Measurements from ENCODE around the gene SDF4. TPM values are rescaled to one million over a fixed set of nuclear protein-coding genes. Genes with fewer than 3 reads are reported as not detected.

Gene SDF4
- total and polyA plus RNA-seq, 2 of the 13 experiments (the other 11 are each of a cell fraction or from before 2014, with no cell fraction given) = 80.8 to 107 TPM

DNA sequence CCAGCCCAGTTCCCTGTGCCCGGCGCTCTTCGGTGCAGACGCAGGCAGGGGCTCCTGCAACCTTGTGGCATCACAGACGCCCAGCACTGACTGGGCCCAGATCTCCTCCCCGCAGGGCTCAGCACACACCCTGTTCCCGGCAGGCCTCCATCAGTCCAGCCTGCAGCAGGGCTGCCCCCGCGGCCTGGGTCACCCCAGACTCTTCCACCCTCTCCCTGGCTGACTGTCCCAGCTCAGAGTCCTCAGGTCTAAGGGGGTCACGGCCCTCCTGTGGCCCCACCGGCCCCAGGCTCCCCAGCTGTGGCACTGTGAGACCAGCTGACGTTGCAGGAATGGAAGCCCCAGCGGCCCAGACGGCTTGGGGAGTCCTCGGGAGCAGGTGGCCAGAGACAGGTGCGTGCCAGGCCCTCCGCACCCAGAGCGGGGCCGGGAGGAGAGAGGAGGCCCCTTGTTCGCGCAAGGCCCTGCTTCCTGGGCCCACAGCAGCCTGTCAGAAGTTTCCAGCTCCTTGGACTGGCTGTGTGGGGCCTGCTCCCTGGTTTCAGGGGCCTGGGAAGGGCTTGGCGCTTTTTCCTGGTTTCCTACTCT is 4.5 kb upstream of the SDF4 start (continued):
- TF ChIP-seq, protein P1, sequence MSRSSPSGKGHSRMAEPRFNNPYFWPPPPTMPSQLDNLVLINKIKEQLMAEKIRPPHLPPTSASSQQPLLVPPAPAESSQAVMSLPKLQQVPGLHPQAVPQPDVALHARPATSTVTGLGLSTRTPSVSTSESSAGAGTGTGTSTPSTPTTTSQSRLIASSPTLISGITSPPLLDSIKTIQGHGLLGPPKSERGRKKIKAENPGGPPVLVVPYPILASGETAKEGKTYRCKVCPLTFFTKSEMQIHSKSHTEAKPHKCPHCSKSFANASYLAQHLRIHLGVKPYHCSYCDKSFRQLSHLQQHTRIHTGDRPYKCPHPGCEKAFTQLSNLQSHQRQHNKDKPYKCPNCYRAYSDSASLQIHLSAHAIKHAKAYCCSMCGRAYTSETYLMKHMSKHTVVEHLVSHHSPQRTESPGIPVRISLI (CRISPR knock-in tag; IDR thresholded peaks at IDR 0.05; ENCODE audit: borderline replicate concordance) = no peak
- TF ChIP-seq ZZZ3 (CRISPR knock-in tag; IDR thresholded peaks at IDR 0.05; ENCODE audit: borderline replicate concordance) (no peak), PATZ1 (CRISPR knock-in tag; IDR thresholded peaks at IDR 0.05) (0 out of 2 replicates have a peak, but pooled peaks have one; percentile 35), ZNF251 (CRISPR knock-in tag; IDR thresholded peaks at IDR 0.05) (no peak), POLR2G (IDR thresholded peaks at IDR 0.05; ENCODE audit: low read depth, low read length) (peak; percentile 10), CC2D1A (CRISPR knock-in tag; IDR thresholded peaks at IDR 0.05) (no peak), ZNF510 (CRISPR knock-in tag; IDR thresholded peaks at IDR 0.05; ENCODE audit: low read depth) (peak; percentile 65; the same call in 1 of the 2 replicates), MXD3 (CRISPR knock-in tag; IDR thresholded peaks at IDR 0.05) (peak; percentile 51; the same call in 1 of the 2 replicates), ZNF276 (CRISPR knock-in tag; IDR thresholded peaks at IDR 0.05; ENCODE audit: low read depth) (peak; percentile 56; the same call in 1 of the 2 replicates), MXI1 (IDR thresholded peaks at IDR 0.05; ENCODE audit: borderline replicate concordance, low read depth, low read length) (no peak), PLRG1 (conservative IDR thresholded peaks at IDR 0.05) (no peak), CSRNP2 (CRISPR knock-in tag; conservative IDR thresholded peaks at IDR 0.05; ENCODE audit: low read depth) (no peak), KMT2A (CRISPR knock-in tag; IDR thresholded peaks at IDR 0.05) (no peak)
- TF ChIP-seq, protein P2, sequence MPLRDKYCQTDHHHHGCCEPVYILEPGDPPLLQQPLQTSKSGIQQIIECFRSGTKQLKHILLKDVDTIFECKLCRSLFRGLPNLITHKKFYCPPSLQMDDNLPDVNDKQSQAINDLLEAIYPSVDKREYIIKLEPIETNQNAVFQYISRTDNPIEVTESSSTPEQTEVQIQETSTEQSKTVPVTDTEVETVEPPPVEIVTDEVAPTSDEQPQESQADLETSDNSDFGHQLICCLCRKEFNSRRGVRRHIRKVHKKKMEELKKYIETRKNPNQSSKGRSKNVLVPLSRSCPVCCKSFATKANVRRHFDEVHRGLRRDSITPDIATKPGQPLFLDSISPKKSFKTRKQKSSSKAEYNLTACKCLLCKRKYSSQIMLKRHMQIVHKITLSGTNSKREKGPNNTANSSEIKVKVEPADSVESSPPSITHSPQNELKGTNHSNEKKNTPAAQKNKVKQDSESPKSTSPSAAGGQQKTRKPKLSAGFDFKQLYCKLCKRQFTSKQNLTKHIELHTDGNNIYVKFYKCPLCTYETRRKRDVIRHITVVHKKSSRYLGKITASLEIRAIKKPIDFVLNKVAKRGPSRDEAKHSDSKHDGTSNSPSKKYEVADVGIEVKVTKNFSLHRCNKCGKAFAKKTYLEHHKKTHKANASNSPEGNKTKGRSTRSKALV (CRISPR knock-in tag; IDR thresholded peaks at IDR 0.05) = no peak
- TF ChIP-seq, protein P3, sequence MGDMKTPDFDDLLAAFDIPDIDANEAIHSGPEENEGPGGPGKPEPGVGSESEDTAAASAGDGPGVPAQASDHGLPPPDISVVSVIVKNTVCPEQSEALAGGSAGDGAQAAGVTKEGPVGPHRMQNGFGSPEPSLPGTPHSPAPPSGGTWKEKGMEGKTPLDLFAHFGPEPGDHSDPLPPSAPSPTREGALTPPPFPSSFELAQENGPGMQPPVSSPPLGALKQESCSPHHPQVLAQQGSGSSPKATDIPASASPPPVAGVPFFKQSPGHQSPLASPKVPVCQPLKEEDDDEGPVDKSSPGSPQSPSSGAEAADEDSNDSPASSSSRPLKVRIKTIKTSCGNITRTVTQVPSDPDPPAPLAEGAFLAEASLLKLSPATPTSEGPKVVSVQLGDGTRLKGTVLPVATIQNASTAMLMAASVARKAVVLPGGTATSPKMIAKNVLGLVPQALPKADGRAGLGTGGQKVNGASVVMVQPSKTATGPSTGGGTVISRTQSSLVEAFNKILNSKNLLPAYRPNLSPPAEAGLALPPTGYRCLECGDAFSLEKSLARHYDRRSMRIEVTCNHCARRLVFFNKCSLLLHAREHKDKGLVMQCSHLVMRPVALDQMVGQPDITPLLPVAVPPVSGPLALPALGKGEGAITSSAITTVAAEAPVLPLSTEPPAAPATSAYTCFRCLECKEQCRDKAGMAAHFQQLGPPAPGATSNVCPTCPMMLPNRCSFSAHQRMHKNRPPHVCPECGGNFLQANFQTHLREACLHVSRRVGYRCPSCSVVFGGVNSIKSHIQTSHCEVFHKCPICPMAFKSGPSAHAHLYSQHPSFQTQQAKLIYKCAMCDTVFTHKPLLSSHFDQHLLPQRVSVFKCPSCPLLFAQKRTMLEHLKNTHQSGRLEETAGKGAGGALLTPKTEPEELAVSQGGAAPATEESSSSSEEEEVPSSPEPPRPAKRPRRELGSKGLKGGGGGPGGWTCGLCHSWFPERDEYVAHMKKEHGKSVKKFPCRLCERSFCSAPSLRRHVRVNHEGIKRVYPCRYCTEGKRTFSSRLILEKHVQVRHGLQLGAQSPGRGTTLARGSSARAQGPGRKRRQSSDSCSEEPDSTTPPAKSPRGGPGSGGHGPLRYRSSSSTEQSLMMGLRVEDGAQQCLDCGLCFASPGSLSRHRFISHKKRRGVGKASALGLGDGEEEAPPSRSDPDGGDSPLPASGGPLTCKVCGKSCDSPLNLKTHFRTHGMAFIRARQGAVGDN (CRISPR knock-in tag; IDR thresholded peaks at IDR 0.05) = peak; percentile 64
